Choroid plexus epithelial cell (primary cell): ENCODE measurements around the gene EEFSEC.

Source experiments
- DNase-seq: peaks from one replicate; pipeline ENCODE4 v3.0.0-alpha.2; 2010; ENCODE audit warnings: low read depth
- H3K4me3 ChIP-seq: 2 replicates; pipeline ENCODE4 v1.5.1; 2011; ENCODE audit warnings: low read depth, mild to moderate bottlenecking, control low read depth, low read length, moderate library complexity
- TF ChIP-seq, protein P1 (sequence below): conservative IDR thresholded peaks from 2 replicates; pipeline ENCODE4 v1.5.1; 2011; ENCODE audit warnings: low read depth, mild to moderate bottlenecking, control low read depth, inconsistent platforms, low read length, moderate library complexity

Gene EEFSEC

DNA sequence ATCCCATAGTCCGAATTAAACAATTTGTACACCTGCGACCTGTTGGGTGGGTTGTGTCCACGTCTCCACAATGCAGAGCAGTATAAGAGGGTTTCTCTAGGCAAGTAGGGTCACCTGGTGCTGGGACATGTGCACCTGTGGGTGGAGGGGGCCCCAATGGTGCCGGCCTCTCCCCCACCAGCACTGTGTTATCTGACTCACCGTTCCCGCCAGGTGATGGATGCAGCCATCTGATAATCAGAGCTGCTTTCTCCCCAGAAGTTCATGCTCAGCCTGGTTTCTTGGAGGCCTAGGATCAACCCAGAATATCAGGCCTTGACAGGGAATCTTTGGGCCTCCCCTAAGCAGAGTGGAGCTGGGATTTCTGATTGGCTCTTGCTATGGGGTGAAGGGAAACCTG is 227.4 kb downstream of the EEFSEC start:
- TF ChIP-seq, protein P1, sequence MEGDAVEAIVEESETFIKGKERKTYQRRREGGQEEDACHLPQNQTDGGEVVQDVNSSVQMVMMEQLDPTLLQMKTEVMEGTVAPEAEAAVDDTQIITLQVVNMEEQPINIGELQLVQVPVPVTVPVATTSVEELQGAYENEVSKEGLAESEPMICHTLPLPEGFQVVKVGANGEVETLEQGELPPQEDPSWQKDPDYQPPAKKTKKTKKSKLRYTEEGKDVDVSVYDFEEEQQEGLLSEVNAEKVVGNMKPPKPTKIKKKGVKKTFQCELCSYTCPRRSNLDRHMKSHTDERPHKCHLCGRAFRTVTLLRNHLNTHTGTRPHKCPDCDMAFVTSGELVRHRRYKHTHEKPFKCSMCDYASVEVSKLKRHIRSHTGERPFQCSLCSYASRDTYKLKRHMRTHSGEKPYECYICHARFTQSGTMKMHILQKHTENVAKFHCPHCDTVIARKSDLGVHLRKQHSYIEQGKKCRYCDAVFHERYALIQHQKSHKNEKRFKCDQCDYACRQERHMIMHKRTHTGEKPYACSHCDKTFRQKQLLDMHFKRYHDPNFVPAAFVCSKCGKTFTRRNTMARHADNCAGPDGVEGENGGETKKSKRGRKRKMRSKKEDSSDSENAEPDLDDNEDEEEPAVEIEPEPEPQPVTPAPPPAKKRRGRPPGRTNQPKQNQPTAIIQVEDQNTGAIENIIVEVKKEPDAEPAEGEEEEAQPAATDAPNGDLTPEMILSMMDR: no peak
- no peak overlapping the region for H3K4me3 ChIP-seq
- DNase-seq: no peak

DNA sequence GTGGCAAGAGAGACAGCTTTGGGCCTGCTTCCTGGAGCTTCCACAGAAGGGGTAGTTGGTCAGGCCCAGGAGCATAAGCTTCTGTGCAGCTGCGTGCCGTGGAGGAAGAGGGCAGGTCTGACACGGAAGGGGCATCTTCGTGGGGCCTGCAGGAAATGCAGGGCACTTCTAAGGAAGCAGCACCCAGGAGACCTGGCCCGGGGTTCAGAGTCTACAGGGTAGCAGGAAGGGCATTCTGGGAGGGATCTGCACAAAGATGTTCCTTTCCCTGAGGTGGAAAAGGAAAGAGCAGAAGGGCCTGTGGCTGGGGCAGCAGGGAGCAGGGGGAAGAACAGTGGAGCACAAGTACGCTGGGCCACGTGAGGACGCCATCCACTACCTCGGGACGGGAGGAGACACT is 228.3 kb downstream of the EEFSEC start:
- TF ChIP-seq, protein P1: no peak
- no peak for DNase-seq
- H3K4me3 ChIP-seq: no peak overlapping the region

DNA sequence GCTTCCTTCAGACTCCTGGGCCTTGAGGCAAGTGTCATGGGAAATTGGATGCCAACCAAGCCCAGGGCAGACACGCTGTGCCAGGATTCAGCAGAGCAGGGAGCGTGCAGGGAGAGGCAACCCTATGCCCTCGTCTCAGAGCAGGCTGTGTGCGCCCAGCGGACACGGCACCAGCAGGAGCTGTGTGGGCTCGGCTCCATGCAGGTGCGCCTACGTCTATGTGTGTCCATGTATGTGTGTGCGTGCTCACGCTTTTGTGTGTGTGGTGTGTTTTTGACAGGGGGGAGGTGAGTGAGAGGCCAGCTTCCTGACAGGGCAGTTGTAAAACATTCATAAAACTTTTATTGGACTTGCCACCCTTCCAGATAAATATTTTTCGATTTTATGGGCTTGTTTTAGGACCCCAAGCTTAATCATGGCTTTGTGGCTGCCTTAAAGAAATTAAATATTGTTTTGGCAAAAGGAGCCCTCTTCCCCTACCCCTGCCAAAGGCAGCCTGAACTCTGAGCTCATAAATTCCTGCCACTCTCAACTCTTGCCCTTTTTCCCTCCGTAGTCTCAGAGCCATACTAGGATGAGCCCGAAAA is 229.0 kb downstream of the EEFSEC start:
- TF ChIP-seq, protein P1: no peak
- no peak overlapping the region for H3K4me3 ChIP-seq
- no peak for DNase-seq

DNA sequence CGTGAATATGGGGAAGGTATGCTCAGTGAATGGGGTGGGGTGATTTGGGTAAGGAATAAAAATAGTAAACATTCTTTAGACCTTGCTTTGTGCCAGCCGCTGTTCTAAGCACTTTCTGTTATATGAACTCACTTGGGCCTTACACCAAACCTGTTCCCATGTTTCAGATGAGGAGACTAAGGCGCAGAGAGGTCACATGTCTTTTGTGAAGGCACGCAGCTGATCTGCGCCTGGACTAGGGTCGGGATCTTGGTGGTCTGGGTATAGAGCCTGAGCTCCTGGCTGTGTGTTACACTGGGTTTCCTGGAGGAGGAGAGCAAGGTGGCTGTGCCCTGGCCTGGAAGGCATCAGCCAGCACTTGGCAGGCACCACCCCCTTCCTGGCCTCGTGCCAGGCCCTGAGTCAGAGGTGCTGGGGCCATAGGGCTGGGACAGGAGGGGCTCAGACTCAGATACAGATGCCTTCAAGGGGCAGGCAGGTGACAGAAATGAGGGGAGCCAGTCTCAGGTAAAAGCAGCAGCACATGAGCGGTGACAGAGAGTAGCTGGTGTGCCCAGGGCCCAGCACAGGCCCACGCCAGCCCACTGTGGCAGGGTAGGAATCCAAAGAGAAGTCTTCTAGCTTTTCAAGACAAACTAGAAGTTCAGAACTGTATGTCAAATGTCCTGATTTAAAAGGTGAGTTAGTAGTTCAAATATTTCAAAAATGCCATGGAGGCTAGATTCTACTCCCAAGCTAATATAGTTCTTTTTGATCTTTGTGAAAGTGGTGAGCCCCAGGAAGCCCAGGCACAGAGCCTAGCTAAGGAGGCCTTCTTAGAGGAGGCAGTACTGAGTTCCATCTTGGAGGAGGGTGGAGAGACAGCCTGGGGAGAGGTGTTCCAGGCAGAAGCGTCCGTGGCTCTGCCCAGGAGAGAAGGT is 230.3 kb downstream of the EEFSEC start:
- H3K4me3 ChIP-seq: no peak overlapping the region
- peak; percentile 26 for DNase-seq
- TF ChIP-seq, protein P1: no peak

DNA sequence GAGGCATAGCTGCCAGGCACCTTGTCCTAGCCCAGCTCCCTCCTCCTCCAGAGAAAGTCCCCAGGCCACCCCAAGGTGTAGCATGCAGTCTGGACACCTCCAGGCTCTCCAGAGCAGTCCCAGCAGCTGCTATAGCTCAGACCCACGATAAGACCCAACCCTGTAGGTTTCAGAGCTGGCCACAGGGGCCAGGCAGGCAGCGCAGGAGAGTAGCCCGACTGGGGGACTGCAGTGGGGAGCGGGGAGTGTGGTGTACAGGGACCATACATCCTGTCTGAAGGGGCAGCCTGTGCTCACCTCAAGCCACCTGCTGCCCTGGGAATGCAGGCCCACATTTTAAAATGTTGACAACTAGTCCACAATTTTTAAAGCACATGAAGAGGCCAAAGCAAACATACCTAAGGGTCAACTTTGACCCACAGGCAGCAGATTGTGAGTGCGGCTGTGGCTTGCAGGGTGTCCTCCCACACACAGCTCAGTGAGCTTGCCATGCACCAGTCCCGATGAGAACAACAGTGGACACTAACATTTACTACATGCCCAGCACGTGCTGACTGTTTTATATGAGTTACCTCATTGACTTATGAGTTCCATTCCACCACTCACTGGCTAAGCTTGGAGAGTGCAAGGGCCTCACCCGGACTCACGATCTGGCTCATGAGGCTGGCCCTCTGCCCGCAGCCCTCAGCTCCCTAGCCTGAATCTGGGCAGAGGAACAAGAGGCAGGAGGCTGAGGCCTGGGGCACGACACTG is 232.0 kb downstream of the EEFSEC start:
- no peak overlapping the region for H3K4me3 ChIP-seq
- TF ChIP-seq, protein P1: no peak
- peak; percentile 83 for DNase-seq

DNA sequence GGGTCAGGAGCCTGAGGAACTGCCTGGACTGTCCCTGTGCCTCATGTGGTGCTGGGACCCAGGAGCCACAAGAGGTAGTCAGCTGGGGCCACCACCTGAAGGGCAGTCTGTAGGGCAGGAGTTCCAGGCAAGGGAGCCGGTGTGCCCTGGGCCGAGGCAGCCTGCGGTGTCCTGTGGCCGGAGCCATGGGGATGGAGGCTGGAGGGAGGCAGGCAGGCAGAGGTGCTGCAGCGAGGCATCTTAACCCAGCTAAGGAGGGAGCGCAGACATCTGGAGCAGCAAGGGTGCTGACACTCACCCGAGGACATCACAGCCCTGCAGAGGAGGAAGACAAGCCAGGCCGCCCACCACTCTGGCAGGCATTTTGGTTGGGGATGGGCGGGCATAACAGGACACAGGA is 235.7 kb downstream of the EEFSEC start:
- no peak for DNase-seq
- H3K4me3 ChIP-seq: no peak overlapping the region
- TF ChIP-seq, protein P1: no peak
